HG03060 (cell line): Measurements from ENCODE around the gene MAS1L.

Experiments
- ATAC-seq: cut with Tn5 transposase; IDR thresholded peaks from one replicate; pipeline ENCODE4 v1.9.1; 2021; ENCODE audit warnings: low read depth, moderate number of reproducible peaks; ENCODE audit not compliant: unreplicated experiment

Gene MAS1L

GRCh38 chr6:29516108-29516507 lies 28.4 kb upstream of the MAS1L start:
- no peak for ATAC-seq

GRCh38 chr6:29510746-29511300 lies 23.1 kb upstream of the MAS1L start:
- no peak for ATAC-seq

- ATAC-seq, result no peak
Observed at GRCh38 chr6:29510202-29510601, 22.4 kb upstream of the MAS1L start.

- no peak for ATAC-seq
Observed at GRCh38 chr6:29509711-29510110, 22.0 kb upstream of the MAS1L start.

- no peak for ATAC-seq
Observed at GRCh38 chr6:29509239-29509638, 21.5 kb upstream of the MAS1L start.

GRCh38 chr6:29507319-29507718 lies 19.6 kb upstream of the MAS1L start:
- ATAC-seq, result no peak

GRCh38 chr6:29506446-29507067 lies 18.8 kb upstream of the MAS1L start:
- ATAC-seq, result no peak

- no peak for ATAC-seq
Observed at GRCh38 chr6:29505808-29506207, 18.1 kb upstream of the MAS1L start.

GRCh38 chr6:29504961-29505360 lies 17.2 kb upstream of the MAS1L start:
- no peak for ATAC-seq

- ATAC-seq, result no peak
Observed at GRCh38 chr6:29502597-29502996, 14.8 kb upstream of the MAS1L start.

GRCh38 chr6:29502181-29502580 lies 14.4 kb upstream of the MAS1L start:
- ATAC-seq, result no peak

GRCh38 chr6:29501106-29501505 lies 13.3 kb upstream of the MAS1L start:
- no peak for ATAC-seq

GRCh38 chr6:29500594-29500993 lies 12.8 kb upstream of the MAS1L start:
- no peak for ATAC-seq

GRCh38 chr6:29499704-29500103 lies 11.9 kb upstream of the MAS1L start:
- no peak for ATAC-seq

- ATAC-seq, result no peak
Observed at GRCh38 chr6:29496961-29497360, 9.2 kb upstream of the MAS1L start.

- ATAC-seq, result no peak
Observed at GRCh38 chr6:29495571-29495970, 7.8 kb upstream of the MAS1L start.

GRCh38 chr6:29494131-29494530 lies 6.4 kb upstream of the MAS1L start:
- ATAC-seq, result no peak

GRCh38 chr6:29493261-29493660 lies 5.5 kb upstream of the MAS1L start:
- no peak for ATAC-seq

- ATAC-seq, result no peak
Observed at GRCh38 chr6:29491574-29491973, 3.8 kb upstream of the MAS1L start.

- ATAC-seq, result no peak
Observed at GRCh38 chr6:29490552-29490951, 2.8 kb upstream of the MAS1L start.

GRCh38 chr6:29490055-29490454 lies 2.3 kb upstream of the MAS1L start:
- no peak for ATAC-seq

- ATAC-seq, result no peak
Observed at GRCh38 chr6:29489286-29489685, 1.5 kb upstream of the MAS1L start.

GRCh38 chr6:29488874-29489273 lies 1.1 kb upstream of the MAS1L start:
- no peak for ATAC-seq
